NCI-H2029 treated with DMSO at 0.1 percent for 48 hours (cell line): ENCODE data around the gene CLCN2.
"Not testable (repeated sequence)": the region's sequence is repeated elsewhere in the genome, so short reads cannot be mapped to it uniquely, and the experiment has no call there.

Experiments used
- DNase-seq: peaks from one replicate; lab custom pipeline; 2025; lab: John Stamatoyannopoulos, UW

CLCN2 gene

DNA sequence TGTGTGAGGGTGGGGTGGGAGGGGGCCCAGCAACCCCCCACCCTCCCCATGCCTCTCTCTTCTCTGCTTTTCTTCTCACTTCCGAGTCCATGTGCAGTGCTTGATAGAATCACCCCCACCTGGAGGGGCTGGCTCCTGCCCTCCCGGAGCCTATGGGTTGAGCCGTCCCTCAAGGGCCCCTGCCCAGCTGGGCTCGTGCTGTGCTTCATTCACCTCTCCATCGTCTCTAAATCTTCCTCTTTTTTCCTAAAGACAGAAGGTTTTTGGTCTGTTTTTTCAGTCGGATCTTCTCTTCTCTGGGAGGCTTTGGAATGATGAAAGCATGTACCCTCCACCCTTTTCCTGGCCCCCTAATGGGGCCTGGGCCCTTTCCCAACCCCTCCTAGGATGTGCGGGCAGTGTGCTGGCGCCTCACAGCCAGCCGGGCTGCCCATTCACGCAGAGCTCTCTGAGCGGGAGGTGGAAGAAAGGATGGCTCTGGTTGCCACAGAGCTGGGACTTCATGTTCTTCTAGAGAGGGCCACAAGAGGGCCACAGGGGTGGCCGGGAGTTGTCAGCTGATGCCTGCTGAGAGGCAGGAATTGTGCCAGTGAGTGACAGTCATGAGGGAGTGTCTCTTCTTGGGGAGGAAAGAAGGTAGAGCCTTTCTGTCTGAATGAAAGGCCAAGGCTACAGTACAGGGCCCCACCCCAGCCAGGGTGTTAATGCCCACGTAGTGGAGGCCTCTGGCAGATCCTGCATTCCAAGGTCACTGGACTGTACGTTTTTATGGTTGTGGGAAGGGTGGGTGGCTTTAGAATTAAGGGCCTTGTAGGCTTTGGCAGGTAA is 15.9 kb downstream of the CLCN2 start:
- peak; percentile 67 for DNase-seq

DNA sequence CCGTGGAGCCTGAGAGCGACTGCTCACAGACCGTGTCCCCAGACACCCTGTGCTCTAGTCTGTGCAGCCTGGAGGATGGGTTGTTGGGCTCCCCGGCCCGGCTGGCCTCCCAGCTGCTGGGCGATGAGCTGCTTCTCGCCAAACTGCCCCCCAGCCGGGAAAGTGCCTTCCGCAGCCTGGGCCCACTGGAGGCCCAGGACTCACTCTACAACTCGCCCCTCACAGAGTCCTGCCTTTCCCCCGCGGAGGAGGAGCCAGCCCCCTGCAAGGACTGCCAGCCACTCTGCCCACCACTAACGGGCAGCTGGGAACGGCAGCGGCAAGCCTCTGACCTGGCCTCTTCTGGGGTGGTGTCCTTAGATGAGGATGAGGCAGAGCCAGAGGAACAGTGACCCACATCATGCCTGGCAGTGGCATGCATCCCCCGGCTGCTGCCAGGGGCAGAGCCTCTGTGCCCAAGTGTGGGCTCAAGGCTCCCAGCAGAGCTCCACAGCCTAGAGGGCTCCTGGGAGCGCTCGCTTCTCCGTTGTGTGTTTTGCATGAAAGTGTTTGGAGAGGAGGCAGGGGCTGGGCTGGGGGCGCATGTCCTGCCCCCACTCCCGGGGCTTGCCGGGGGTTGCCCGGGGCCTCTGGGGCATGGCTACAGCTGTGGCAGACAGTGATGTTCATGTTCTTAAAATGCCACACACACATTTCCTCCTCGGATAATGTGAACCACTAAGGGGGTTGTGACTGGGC is 16.7 kb downstream of the CLCN2 start:
- no peak for DNase-seq

DNA sequence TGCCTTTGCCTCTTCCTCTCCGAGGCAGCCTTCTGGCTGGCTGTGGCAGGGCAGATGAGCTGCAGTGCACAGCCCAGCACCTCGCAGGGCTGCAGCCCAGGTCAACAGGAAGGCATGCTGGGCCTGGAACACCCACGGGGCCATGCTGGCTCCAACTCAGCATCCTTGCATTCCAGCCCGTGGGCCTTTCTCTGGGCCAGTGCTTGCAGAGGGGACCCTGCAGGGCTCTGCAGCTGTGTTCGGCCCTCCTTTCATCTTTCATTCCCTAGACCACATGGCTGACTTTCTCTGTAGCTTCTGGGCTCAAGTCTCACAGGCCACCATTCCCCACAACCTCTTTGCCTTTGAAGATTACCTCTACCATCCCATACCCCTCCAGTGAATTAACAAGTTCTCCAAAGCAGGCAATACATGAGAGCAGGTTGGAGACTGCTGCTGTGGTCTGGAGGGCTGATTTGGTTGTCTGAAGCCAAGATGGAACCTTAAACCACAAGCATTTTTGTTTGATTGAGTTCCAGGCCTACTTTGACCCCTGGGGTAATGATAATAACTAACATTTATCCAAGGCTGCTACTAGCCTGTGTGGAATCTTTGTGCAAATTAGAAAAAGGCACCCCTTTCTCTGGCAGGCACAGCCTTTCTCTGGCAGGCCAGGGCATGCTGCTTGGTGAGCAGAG is 18.1 kb downstream of the CLCN2 start:
- DNase-seq: no peak

DNA sequence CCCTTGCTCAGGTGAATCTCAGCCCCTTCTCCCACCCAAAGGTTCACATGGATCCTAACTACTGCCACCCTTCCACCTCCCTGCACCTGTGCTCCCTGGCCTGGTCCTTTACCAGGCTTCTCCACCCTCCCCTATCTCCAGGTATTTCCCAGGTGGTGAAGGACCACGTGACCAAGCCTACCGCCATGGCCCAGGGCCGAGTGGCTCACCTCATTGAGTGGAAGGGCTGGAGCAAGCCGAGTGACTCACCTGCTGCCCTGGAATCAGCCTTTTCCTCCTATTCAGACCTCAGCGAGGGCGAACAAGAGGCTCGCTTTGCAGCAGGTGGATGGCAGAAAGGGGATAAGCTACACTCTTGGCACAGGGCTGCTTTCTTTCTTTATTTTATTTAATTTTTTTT is 19.5 kb downstream of the CLCN2 start:
- peak; percentile 86 for DNase-seq

GRCh38 chr3:184339451-184340135 is 21.8 kb downstream of the CLCN2 start:
- not testable (repeated sequence) for DNase-seq

DNA sequence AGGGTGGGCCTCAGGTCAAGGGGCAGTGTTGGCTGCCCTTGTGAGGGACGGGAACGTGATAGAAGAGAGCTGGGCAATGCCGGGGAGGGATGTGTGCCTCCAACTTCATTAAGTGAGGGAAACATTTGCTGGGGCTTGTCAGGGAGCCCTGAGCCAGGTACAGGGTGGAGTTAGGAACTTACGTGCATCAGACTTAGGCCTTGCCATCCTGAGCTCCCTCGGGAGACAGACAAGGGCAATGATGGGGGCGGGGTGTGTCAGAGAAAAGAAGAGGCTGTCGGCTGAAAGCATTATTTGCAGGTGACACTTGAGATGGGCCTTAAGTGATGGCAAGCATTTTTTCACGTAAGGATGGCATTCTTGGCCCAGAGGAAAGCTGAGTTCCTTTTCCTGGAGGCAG is 22.4 kb downstream of the CLCN2 start:
- no peak for DNase-seq

DNA sequence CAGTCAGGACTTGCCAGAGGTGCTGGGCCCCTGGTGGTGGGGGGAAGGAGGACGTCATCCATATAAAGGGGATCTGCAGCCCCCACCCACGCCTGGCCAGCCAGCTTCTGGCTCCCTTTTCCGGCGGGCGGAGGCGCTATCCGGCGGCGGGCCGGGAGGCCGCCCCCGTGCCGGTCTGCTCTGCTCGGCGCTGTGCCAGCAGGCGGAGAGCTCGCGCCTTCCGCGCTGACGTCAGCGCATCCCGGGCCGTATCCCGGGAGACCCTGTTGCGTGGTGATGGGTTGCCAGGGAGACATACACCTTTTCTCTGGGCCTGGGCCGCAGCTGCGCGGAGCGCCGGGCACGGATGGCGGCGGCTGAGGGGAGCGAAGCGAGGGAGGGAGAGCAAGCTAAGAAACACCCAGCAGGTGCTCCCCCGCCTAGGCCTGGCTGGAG is 22.9 kb downstream of the CLCN2 start:
- peak; percentile 71 for DNase-seq

- DNase-seq: no peak
These were observed 23.4 kb downstream of the CLCN2 start for GRCh38 chr3:184337981-184338380.

GRCh38 chr3:184337399-184337714 is 24.0 kb downstream of the CLCN2 start, which contains the start of gene FAM131A:
TSS of gene FAM131A (plus strand) at chr3:184337600. CDS start at chr3:184337631, 31 bp downstream.
- DNase-seq: no peak

- DNase-seq: no peak
These were observed 24.6 kb downstream of the CLCN2 start for GRCh38 chr3:184336547-184337398.

DNA sequence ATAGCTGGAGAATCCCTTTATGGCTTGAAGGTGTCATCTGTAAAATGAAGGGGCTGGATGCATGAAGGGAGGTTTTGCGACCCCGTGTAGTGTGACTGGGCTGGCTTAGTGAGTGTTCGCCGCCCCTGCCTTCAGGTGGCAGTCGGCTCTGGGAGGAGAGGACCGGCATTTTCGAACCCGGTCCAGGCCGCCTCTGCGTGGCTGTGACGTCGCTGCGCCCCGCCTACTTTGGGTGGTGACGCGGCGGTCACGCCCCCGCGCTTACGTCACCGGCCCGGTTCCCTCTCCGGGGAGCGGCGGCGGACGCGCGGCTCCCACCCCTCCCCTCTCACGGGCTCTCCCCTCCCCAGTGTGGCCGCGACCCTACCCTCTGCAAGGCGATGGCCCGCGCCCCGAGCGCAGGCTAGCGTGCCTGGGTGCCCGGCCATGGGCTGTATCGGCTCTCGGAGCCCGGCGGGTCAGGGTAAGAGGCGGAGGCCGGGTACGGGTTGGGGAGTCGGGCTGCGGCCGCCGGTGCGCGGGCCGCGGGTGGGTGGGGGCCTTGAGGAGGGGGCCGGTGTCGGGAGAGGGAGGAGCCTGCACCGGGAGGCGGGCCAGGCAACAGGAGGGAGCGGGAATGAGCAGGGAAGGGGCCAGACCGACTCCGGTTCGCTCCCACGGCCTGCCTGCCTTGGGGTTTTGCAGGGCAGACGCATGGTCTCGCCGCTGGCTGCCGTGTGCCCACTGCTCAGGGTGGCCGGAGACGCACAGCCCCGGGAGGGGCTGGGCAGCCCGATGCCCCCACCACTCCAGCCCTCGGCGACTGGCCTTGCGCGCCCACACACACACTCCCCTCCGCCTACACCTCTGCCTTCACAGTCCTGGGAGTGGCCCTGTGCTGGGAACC is 25.5 kb downstream of the CLCN2 start:
- peak; percentile 26 for DNase-seq

GRCh38 chr3:184335291-184335660 is 26.1 kb downstream of the CLCN2 start:
- no peak for DNase-seq

DNA sequence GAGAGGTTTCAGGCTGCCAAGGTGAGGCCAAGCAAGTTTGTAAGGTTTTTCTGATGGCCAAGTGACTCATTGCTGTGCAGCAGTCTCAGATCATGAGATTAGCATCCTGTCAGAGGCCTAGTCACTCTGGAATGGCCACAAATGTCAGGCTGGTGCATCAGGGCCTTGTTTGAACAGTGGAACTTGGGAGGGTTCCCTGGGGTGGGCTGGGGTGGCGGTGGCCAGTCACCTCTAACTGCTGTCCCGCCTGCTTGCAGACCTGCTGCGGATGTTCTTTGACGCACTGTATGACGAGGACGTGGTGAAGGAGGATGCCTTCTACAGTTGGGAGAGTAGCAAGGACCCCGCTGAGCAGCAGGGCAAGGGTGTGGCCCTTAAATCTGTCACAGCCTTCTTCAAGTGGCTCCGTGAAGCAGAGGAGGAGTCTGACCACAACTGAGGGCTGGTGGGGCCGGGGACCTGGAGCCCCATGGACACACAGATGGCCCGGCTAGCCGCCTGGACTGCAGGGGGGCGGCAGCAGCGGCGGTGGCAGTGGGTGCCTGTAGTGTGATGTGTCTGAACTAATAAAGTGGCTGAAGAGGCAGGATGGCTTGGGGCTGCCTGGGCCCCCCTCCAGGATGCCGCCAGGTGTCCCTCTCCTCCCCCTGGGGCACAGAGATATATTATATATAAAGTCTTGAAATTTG is 26.8 kb downstream of the CLCN2 start:
- DNase-seq: no peak

DNA sequence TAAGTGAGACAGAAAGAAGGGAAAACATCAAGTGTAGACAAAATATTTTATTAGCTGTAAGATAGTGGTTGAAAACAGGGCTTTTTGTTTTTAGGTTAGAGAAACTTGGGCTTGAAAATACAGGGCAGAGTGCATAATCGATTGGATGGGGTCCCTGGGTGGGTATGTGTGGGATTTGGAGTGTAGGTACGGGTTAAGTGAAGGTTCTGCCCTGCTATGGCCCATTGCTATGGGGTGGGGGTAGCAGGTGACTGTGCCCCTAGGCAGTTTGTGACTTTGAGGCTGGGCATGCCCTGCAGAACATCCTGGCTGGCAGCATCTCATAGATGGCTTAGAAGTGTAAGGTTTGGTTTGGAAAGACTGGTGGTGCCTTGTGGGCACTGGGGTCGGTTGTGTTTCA is 27.7 kb downstream of the CLCN2 start:
- DNase-seq: no peak

DNA sequence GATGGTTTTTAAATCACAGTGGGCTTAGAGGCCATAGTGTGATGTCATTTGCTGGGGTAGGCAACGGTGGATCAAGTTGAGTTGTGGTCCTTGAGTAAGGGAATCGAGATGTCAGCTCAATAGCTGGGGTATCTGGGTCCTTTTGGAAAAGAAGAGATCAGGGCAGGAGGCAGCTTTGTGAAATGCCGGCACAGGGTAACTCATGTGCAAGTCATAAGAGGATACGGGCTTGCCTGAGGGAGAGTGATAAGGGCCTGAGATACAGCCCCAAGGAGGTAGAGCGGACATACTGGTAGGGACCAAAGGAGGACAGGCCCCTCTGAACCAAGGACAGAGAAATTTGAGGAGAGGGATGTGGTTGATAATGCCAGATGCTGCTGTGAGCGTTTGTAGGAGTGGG is 28.2 kb downstream of the CLCN2 start:
- DNase-seq: no peak

GRCh38 chr3:184332370-184333090 is 28.9 kb downstream of the CLCN2 start:
- DNase-seq: no peak

GRCh38 chr3:184328516-184328915 is 32.9 kb downstream of the CLCN2 start:
- DNase-seq: no peak

DNA sequence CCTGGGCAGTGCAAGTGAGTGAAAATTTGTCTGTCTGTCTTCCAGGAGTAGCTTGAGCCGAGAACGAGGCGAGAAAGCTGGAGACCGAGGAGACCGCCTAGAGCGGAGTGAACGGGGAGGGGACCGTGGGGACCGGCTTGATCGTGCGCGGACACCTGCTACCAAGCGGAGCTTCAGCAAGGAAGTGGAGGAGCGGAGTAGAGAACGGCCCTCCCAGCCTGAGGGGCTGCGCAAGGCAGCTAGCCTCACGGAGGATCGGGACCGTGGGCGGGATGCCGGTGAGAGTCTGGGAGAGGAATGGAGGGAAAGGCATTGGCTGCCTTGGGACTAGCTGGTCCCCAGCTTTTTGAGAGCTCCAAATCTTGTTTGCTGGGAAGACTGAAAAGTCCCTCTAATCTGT is 34.2 kb downstream of the CLCN2 start:
- DNase-seq: no peak
